OCI-LY7 (cell line): ENCODE measurements around the gene IFT57.
A peak's percentile ranks its signal among the peaks of the same experiment; 100 is the strongest.

Experiments used
- CTCF ChIP-seq: fragments of 200-600 bp; sonication (generic); conservative IDR thresholded peaks from 2 replicates; pipeline ENCODE4 v1.5.1; 2014; ENCODE audit warnings: mild to moderate bottlenecking, antibody characterized with exemption, low read length, moderate library complexity, mixed read lengths
- EZH2phosphoT487 ChIP-seq: fragments of 200-600 bp; sonication (generic); IDR thresholded peaks from 2 replicates; pipeline ENCODE4 v1.6.1; 2018; ENCODE audit warnings: low read depth, borderline replicate concordance, mild to moderate bottlenecking, mixed run types, antibody characterized with exemption, low read length, moderate library complexity, mixed read lengths

- TF ChIP-seq CTCF (0 out of 2 replicates have a peak, but pooled peaks have one; percentile 18), EZH2phosphoT487 (no peak)
Measured at GRCh38 chr3:108119398-108120104, 102.7 kb downstream of the IFT57 start.
